HG02970 (cell line): Measurements from ENCODE around the gene OPCML.

Experiments used
- ATAC-seq: cut with Tn5 transposase; IDR thresholded peaks from one replicate; pipeline ENCODE4 v1.9.1; 2021; ENCODE audit warnings: mild to moderate bottlenecking, moderate library complexity, moderate number of reproducible peaks; ENCODE audit not compliant: unreplicated experiment, low FRiP score

Gene OPCML

GRCh38 chr11:133153031-133153430 lies 379.3 kb downstream of the OPCML start:
- no peak for ATAC-seq

- ATAC-seq: no peak
Observed at GRCh38 chr11:133149698-133150097, 382.6 kb downstream of the OPCML start.

GRCh38 chr11:133147625-133148024 lies 384.7 kb downstream of the OPCML start:
- no peak for ATAC-seq

GRCh38 chr11:133146697-133147306 lies 385.5 kb downstream of the OPCML start:
- ATAC-seq: no peak

GRCh38 chr11:133137939-133138338 lies 394.4 kb downstream of the OPCML start:
- no peak for ATAC-seq

- ATAC-seq: no peak
Observed at GRCh38 chr11:133137270-133137669, 395.0 kb downstream of the OPCML start.

GRCh38 chr11:133136376-133136775 lies 395.9 kb downstream of the OPCML start:
- no peak for ATAC-seq

- peak; percentile 81 for ATAC-seq
Observed at GRCh38 chr11:133134314-133135173, 397.8 kb downstream of the OPCML start.

- no peak for ATAC-seq
Observed at GRCh38 chr11:133133606-133134005, 398.7 kb downstream of the OPCML start.

- no peak for ATAC-seq
Observed at GRCh38 chr11:133133050-133133449, 399.3 kb downstream of the OPCML start.

- no peak for ATAC-seq
Observed at GRCh38 chr11:133127741-133128140, 404.6 kb downstream of the OPCML start.

- no peak for ATAC-seq
Observed at GRCh38 chr11:133123796-133124195, 408.5 kb downstream of the OPCML start.

- no peak for ATAC-seq
Observed at GRCh38 chr11:133123366-133123765, 408.9 kb downstream of the OPCML start.

- ATAC-seq: no peak
Observed at GRCh38 chr11:133122256-133122655, 410.0 kb downstream of the OPCML start.

- ATAC-seq: no peak
Observed at GRCh38 chr11:133118563-133119268, 413.6 kb downstream of the OPCML start.

GRCh38 chr11:133115099-133115498 lies 417.2 kb downstream of the OPCML start:
- no peak for ATAC-seq

- no peak for ATAC-seq
Observed at GRCh38 chr11:133107763-133108162, 424.5 kb downstream of the OPCML start.

GRCh38 chr11:133107136-133107535 lies 425.2 kb downstream of the OPCML start:
- no peak for ATAC-seq

- no peak for ATAC-seq
Observed at GRCh38 chr11:133106417-133106816, 425.9 kb downstream of the OPCML start.

- no peak for ATAC-seq
Observed at GRCh38 chr11:133104009-133104744, 428.1 kb downstream of the OPCML start.

GRCh38 chr11:133096981-133097380 lies 435.3 kb downstream of the OPCML start:
- no peak for ATAC-seq
